NCI-H2029 (cell line): Measurements from ENCODE around the gene TM9SF4.
"Not testable (repeated sequence)": the region's sequence is repeated elsewhere in the genome, so short reads cannot be mapped to it uniquely, and the experiment has no call there.

ENCODE experiments used
- DNase-seq: peaks from one replicate; lab custom pipeline; 2025; lab: John Stamatoyannopoulos, UW

TM9SF4 gene

GRCh38 chr20:32091888-32092346 is 17.6 kb upstream of the TM9SF4 start:
- DNase-seq = peak; percentile 55

DNA sequence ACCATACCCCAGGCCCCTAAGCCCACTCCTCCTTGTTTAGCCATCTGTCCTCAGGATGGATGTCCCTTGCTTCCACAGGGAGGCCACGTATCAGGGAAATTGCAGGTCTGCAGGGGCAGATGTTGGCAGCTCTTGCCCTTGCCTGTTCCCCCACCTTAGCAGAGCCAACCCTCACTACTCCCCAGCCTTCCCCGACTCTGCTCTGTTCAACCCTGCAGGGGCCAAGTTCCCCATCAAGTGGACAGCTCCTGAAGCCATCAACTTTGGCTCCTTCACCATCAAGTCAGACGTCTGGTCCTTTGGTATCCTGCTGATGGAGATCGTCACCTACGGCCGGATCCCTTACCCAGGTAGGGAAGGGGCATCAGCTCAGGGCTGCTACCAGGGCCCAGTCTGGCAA is 10.7 kb upstream of the TM9SF4 start:
- no peak for DNase-seq

GRCh38 chr20:32108814-32109391 is 611 bp upstream of the TM9SF4 start:
- no peak for DNase-seq

DNA sequence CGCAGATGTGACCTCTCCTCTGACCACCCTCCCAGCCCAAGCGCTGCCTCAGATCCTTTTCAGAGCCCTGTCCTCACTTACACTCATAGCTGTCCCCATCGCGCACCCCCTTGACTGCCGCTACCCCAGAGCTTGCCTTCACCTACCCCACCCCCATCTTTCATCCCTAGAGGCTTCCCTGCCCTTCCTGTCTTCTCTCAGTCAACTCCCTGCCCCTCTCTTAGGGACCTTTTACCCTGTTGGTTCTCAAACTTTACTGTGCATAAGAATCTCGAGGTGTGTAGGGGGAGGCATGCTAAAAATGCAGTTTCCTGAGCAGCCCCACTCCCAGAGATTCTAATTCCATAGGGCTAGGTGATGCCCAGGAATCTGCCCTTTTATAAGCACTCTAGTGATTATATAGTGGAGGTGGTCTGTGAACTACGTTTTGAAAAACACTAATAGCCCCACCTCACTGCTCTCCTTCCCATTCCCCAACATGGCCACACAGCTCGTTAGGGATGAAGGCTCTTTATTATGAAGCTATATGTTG is 725 bp downstream of the TM9SF4 start:
- no peak for DNase-seq

DNA sequence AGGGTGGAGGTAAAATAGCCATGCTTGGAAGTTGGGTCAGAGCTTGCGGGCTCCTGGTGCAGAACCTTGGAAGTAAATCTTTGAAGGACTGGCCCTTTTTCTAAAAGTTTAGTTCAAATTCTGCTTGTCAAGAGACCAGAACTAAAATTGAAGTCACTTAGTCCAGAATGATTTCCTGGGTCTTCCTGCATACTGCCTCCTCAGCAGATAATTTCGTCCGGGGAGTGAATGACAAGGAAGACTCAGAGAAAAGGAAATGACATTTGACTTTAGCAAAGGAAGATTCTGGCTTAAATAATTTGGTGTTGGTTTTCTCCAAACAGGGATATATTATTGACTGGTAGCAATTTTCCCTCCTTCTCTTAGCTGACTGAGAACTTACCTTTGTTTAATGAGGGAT is 1.2 kb downstream of the TM9SF4 start:
- no peak for DNase-seq

DNA sequence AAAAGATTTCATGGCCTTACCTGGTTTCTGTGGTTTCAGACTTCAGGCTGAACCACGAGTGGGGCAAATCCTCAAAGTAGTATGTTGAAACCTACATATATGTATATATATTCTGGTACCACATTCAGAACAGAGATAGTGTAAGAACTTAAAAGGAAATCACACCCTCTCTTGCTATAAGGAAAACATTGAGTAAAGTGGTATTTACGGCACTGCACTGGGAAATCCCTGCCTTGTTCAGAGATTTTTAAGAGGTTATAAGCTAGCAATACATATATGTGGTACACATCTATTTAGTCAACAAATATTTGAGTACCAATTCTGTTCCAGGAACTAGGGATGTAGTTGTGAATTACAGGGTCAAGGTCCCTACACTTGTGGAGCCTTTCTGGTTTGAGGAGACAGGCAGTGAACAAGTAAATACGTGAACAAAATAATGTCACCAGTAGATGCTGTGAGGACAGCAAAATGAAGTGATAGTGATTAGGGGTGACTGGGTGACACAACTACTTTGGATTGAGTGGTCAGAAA is 1.7 kb downstream of the TM9SF4 start:
- no peak for DNase-seq

- DNase-seq = no peak
Observed at GRCh38 chr20:32111753-32112152, 2.2 kb downstream of the TM9SF4 start.

DNA sequence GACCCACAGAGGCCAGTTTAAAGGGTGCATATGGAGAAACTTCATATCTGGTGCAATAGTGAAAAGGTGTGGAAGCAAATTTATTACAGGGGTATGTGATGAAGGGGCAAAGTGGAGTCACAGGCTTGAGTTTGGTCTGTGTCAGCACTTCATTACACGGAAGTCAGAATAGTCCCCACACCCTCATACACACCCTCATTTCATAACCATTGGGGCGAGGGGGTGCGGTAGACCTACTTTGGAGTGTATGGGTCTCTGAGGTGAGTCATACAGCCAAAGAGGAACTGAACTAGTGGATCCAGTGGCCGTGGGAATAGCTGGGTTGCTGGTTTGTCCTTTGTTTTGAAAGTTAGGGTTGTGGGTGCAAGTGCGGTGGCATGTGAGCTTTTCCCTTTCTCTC is 3.3 kb downstream of the TM9SF4 start:
- DNase-seq = no peak

DNA sequence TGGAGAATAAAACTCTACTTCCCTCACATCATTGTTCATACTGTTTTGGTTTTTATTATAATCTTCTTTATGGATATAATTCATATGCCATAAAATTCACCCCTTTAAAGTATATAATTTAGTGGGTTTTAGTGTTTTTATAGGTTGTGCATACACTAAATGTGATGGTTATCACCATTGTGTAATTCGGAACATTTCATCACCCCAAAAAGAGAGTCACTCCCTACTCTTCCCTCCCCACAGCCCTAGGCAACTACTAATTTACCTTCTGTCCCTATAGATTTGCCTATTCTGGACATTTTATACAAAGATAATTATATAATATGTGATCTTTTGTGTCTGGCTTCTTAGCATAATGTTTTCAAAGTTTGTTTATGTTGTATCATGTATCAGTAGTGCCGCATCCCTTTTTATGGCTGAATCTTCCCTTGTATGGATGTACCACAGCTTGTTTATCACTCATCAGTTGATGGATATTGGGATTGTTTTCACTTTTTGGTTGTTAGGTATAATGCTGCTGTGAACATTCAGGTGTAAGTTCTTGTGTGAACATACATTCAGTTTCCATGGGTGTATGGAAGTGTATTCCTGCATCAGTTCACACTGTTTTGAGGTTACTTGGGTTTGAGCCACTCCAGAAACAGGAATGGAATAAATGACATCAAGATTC is 4.2 kb downstream of the TM9SF4 start:
- DNase-seq = no peak

GRCh38 chr20:32114305-32114960 is 4.9 kb downstream of the TM9SF4 start:
- DNase-seq = no peak

DNA sequence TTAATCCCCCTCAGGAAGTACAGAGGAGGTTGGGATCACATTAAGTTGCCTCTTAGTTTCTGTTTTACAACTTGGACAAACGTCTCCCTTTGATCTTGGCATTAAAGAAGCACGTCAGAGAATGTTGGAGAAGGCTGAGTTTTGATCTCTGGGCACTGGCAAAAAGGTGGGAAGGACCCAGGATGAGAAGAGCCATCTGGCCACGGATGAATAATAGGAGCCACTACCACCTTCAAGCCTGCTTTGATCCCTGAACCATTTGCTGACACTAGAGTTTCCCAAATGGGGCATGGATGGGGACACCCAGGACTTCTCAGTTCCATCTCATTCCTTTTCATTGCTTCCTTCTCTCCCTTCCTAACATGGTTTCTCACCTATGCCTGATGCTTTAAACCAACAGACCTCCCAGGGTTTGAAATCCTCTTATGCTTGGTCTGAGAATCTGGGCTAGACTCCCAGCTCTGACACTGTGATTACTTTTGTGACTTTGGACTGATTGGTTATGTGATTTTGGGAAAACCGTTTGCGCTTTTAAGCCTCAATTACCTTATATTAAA is 5.8 kb downstream of the TM9SF4 start:
- DNase-seq = no peak

- no peak for DNase-seq
Observed at GRCh38 chr20:32116079-32116521, 6.6 kb downstream of the TM9SF4 start.

GRCh38 chr20:32116796-32117195 is 7.3 kb downstream of the TM9SF4 start:
- not testable (repeated sequence) for DNase-seq

GRCh38 chr20:32118427-32118826 is 8.9 kb downstream of the TM9SF4 start:
- DNase-seq = not testable (repeated sequence)

DNA sequence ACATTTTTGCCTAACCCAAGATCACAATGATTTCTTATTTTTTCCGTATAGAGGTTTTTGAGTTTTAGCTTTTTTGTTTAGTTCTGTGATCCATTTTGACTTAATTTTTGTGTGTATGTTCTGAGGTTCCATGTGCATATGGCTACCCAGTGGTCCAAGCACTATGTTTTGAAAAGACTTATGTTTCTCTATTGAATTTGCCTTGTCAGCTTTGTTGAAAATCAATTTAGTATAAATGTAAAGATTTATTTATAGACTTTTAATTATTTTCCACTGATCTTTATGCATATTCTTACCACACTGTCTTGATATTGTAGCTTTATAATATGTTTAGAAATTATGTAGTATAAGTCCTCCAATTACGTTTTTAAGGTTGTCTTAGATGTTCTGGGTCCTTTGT is 10.2 kb downstream of the TM9SF4 start:
- no peak for DNase-seq

DNA sequence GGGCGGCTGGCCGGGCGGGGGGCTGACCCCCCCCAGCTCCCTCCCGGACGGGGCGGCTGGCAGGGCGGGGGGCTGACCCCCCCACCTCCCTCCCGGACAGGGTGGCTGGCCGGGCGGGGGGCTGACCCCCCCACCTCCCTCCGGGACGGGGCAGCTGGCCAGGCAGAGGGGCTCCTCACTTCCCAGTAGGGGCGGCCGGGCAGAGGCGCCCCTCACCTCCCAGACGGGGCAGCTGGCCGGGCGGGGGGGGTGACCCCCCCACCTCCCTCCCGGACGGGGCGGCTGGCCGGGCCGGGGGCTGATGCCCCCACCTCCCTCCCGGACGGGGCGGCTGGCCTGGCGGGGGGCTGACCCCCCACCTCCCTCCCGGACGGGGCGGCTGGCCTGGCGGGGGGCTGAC is 12.4 kb downstream of the TM9SF4 start:
- DNase-seq = not testable (repeated sequence)

DNA sequence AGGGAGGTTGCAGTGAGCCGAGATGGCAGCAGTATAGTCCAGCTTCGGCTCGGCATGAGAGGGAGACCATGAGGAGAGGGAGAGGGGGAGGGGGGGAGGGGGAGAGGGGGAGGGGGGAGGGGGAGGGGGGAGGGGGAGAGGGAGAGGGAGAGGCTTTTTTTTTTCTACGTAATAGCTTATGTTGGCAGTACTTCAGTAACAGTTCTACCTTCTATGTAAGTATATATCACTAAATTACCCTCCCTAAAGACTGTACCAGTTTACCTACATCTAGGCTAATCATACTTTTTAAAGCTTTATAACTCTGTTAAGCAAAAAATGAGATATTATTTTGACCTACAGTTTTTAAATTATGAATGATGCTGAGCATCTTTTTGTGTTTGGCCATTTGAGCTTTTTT is 13.6 kb downstream of the TM9SF4 start:
- no peak for DNase-seq

- no peak for DNase-seq
Observed at GRCh38 chr20:32124916-32125454, 15.5 kb downstream of the TM9SF4 start.

- DNase-seq = no peak
Observed at GRCh38 chr20:32125506-32125905, 16.0 kb downstream of the TM9SF4 start.

DNA sequence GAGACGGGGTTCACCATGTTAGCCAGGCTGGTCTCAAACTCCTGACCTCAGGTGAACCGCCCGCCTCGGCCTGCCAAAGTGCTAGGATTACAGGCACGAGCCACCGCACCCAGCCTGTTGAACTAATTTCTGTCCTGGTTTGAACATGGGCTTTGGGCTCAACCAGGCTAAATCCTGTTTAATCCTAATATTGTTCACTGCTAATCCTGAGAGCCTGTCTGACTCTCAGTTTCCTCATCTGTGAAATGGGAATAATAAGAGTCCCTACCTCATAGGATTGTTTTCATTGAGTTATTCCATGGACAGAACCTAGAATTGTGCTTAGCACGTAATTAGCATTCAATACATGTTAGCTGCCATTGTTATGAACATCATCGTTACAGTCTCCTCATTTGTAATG is 17.4 kb downstream of the TM9SF4 start:
- no peak for DNase-seq

DNA sequence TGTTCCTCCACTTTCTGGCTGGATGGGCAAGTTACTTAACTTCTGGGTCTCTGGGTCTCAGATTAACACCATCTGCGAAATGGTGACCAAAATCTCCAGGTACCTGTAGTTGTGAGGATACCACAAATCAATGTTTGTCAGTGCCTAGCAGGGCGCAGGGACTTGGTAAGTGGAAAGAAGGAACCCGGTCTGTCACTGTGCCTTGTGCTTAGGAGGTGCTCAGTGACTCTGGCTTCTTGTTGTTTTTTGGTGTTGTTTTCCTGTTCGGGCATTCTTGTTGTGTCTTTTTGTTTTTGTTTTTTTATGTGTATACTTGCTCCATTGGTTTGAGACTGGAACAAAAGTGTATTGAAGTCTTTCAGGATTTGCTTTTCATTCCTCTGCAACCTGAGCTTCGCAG is 17.8 kb downstream of the TM9SF4 start:
- DNase-seq = no peak

DNA sequence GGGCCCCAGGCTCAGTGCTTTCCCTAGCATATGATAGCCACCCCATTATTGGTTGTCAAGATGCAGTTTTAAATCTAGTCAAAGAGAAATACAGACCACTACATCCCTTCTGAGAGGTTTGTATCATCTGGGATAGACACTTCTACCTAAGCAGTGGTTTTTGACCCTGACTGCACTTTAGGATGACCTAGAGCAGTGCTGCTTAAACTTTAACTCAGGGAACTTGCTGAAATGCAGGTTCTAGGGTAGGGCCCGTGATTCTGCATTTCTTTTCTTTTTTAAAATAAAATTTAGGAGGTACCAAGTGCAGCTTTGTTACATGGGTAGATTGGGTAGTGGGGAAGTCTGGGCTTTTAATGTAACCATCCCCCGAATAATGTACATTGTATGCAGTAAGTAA is 18.7 kb downstream of the TM9SF4 start:
- no peak for DNase-seq
